Nephron (organoid): ENCODE results near the gene CDS1.
"Not testable (repeated sequence)": the region's sequence is repeated elsewhere in the genome, so short reads cannot be mapped to it uniquely, and the experiment has no call there.

ENCODE experiments used
- H3K27ac Mint-ChIP-seq, 3 experiments: 2 replicates each; pipeline ENCODE4 v1.8.0; 2020; ENCODE audit warnings: mixed read lengths in 3 of 3, mild to moderate bottlenecking in 2 of 3, moderate library complexity in 1 of 3
- H3K27me3 Mint-ChIP-seq: 2 replicates; pipeline ENCODE4 v1.8.0; 2021; ENCODE audit warnings: low read depth, mild to moderate bottlenecking, moderate library complexity, mixed read lengths
- H3K36me3 Mint-ChIP-seq: 2 replicates; pipeline ENCODE4 v1.8.0; 2020; ENCODE audit warnings: low read depth, mixed read lengths
- H3K4me1 Mint-ChIP-seq: 2 replicates; pipeline ENCODE4 v1.8.0; 2020; ENCODE audit warnings: mixed read lengths
- H3K4me3 Mint-ChIP-seq, 3 experiments: 2 replicates each; pipeline ENCODE4 v1.8.0; 2020; ENCODE audit warnings: mild to moderate bottlenecking in 3 of 3, mixed read lengths in 3 of 3, moderate library complexity in 2 of 3
- H3K9me3 Mint-ChIP-seq: 2 replicates; pipeline ENCODE4 v1.8.0; 2020; ENCODE audit warnings: mixed read lengths
- TF ChIP-seq, protein P1 (sequence below), 3 experiments: fragments of 200-600 bp; sonication (generic); IDR thresholded peaks; one replicate each; pipeline ENCODE4 v1.5.0; 2021; ENCODE audit warnings: antibody characterized with exemption in 3 of 3; ENCODE audit not compliant: unreplicated experiment in 3 of 3

Gene CDS1

DNA sequence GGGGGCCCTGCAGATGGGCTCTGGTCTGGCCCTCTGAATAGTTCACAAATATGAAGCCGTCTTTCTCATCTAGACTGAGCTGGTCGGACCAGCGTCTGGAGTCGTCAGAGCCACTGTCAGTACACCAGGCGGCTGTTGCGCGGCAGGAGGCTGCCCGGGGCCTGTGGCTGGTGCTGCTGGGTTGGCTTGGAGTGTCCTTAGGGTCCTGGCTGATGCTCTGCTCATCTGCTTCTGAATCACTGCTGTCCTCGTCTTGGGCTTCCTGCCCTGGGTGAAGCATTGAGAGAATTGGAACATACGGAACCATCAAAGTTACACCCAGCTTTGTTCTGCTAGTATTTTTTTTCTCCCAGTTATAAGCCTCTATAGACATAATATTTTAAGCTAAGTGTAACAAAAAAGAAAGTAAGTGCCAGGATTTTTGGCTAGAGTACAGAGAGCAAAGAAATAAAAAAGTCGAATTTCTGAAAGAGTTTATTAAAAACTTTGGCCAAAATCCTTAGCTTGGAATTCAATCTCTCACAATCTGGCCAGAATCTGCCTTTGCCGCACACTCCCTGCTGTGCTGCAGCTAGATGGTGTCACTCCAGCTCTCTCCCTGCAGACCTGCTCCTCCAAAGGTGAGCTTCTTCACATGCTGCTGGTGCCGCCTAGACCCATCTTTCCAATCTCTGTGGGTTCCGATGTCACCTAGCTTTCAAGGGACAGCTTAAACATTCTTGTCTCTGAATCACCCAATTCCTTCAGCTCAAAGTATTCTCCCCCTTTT is 96.2 kb downstream of the CDS1 start:
- TF ChIP-seq, protein P1, sequence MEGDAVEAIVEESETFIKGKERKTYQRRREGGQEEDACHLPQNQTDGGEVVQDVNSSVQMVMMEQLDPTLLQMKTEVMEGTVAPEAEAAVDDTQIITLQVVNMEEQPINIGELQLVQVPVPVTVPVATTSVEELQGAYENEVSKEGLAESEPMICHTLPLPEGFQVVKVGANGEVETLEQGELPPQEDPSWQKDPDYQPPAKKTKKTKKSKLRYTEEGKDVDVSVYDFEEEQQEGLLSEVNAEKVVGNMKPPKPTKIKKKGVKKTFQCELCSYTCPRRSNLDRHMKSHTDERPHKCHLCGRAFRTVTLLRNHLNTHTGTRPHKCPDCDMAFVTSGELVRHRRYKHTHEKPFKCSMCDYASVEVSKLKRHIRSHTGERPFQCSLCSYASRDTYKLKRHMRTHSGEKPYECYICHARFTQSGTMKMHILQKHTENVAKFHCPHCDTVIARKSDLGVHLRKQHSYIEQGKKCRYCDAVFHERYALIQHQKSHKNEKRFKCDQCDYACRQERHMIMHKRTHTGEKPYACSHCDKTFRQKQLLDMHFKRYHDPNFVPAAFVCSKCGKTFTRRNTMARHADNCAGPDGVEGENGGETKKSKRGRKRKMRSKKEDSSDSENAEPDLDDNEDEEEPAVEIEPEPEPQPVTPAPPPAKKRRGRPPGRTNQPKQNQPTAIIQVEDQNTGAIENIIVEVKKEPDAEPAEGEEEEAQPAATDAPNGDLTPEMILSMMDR (IDR thresholded peaks at IDR 0.05; ENCODE audit: unreplicated experiment in 3 of 3), result no peak
- H3K27ac Mint-ChIP-seq, result peak overlapping the region in 1 of 3 experiments; percentile 40
- no peak overlapping the region for H3K4me3 Mint-ChIP-seq
- H3K36me3 Mint-ChIP-seq, result peaks cover 75% of the 10 kb centered on the region
- peaks cover 19% of the 10 kb centered on the region for H3K4me1 Mint-ChIP-seq
- no peaks in the 10 kb centered on the region for H3K27me3 Mint-ChIP-seq
- H3K9me3 Mint-ChIP-seq, result no peaks in the 10 kb centered on the region

DNA sequence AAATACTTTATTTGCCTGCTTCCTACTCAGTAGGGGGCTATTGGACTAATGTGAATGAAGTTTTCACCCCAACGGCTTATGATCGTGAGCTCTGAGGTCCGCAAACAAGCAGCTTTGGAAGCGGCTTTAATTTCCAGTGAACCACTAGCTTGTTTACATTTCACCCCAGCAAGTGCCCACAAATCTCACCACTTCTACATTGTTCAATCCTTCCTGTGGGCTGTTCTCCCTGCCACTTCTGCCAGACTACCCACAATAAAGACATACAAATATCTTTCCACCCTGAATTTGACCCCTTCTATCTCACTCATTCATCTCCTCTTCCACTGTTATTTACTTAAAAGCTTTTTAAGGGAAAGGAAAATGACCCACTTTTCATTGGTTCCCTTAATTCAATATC is 98.0 kb downstream of the CDS1 start:
- H3K4me3 Mint-ChIP-seq, result no peak overlapping the region
- peak overlapping the region in 1 of 3 experiments; percentile 51 for H3K27ac Mint-ChIP-seq
- peaks cover 80% of the 10 kb centered on the region for H3K36me3 Mint-ChIP-seq
- TF ChIP-seq, protein P1 (IDR thresholded peaks at IDR 0.05; ENCODE audit: unreplicated experiment in 3 of 3), result no peak
- H3K4me1 Mint-ChIP-seq, result peaks cover 19% of the 10 kb centered on the region
- H3K9me3 Mint-ChIP-seq, result no peaks in the 10 kb centered on the region
- no peaks in the 10 kb centered on the region for H3K27me3 Mint-ChIP-seq

DNA sequence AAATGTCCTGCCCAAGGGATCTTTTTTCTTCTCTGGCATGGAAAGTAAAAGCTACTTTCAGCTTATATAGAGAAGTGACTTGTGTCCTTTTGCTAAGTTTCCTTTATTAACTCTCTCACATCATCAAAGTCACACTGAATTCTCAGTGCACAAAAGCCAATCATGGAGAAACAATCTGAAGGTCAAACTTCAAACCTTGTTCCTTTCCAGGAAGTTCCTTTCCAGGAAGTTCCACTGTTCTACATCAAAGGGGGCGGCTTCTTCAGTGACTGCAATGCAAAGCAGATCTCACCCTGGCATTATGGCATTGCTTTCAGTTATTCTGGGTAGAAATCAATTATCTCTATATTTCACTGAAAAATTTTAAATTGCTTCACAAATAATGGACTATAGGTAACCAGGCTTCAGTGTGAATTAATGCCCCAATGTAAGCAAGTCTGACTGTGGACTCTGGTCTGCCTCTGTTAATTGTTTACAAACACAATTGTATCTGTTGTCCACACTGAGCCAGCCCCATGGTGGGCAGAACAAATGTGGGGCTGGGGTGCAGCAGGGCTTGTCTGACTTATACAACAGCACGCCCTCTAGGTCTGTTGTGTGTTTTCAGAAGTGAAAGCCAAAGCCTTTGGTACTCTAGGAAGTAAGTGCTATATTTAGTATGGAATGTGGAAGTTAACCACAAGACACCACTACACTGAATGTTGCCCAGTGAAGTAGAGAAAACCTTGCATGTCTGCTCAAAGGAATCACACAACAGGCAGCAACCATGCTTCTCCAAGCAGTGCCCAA is 98.8 kb downstream of the CDS1 start:
- Mint-ChIP-seq H3K9me3 (no peaks in the 10 kb centered on the region), H3K27ac (peak overlapping the region in 2 of 3 experiments; percentile 50 to 51), H3K4me3 (no peak overlapping the region), H3K27me3 (no peaks in the 10 kb centered on the region), H3K36me3 (peaks cover 80% of the 10 kb centered on the region), H3K4me1 (peaks cover 19% of the 10 kb centered on the region)
- TF ChIP-seq, protein P1 (IDR thresholded peaks at IDR 0.05; ENCODE audit: unreplicated experiment in 3 of 3), result no peak

DNA sequence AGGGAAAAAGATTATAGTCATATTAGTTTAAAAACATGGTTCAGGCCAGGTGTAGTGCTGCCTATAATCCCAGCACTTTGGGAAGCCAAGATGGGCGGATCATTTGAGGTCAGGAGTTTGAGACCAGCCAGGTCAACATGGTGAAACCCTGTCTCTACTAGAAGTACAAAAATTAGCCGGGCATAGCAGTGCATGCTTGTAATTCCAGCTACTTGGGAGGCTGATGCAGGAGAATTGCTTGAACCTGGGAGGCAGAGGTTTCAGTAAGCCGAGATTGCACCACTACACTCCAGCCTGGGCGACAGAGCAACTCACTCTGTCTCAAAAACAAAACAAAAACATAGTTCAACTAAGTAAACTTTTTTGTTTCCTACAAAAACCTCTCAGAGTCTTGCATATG is 99.7 kb downstream of the CDS1 start:
- H3K27ac Mint-ChIP-seq, H3K9me3 Mint-ChIP-seq, H3K27me3 Mint-ChIP-seq, H3K4me3 Mint-ChIP-seq: not testable (repeated sequence)
- H3K36me3 Mint-ChIP-seq, result peaks cover 80% of the 10 kb centered on the region
- peaks cover 19% of the 10 kb centered on the region for H3K4me1 Mint-ChIP-seq

DNA sequence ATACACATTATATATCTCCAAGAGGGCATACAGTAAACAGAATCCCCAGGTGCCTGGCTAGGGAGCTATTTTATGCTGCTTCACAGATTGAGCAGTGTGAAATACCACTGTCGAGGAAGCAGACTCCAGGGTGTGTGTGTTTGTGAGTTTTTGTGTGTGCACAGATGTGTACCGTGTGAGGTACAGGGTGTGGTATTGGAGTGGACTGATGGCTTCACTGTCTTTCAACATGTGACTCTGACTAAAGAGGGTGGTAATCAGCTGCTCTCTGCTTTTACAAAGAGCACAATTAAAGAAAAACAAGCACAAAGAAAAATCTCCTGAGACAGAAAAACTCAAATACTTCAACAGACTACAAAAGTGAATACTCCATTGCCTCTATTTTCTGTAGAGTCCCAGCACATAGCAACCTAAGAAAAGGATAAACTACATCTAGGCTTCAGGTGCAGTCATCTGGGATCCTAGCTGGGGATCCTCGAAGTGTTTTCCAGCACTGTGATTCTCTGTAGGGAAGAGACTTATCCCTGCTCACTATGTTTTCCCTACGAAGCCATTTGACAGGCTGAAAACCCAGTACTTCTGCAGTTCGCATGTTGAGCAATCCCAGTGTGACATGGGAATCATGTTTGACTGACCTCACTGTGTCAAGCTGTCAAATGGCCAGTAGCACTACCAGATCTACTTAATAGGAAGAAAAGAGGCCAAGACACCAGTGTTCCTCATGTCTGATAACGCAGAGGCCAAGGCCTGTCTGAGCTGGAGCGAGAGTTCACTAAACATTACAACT is 100.3 kb downstream of the CDS1 start:
- Mint-ChIP-seq H3K9me3 (no peaks in the 10 kb centered on the region), H3K27me3 (no peaks in the 10 kb centered on the region), H3K27ac (peak overlapping the region in 1 of 3 experiments; percentile 29), H3K4me1 (peaks cover 19% of the 10 kb centered on the region), H3K4me3 (no peak overlapping the region), H3K36me3 (peaks cover 80% of the 10 kb centered on the region)
- TF ChIP-seq, protein P1 (IDR thresholded peaks at IDR 0.05; ENCODE audit: unreplicated experiment in 3 of 3), result no peak

DNA sequence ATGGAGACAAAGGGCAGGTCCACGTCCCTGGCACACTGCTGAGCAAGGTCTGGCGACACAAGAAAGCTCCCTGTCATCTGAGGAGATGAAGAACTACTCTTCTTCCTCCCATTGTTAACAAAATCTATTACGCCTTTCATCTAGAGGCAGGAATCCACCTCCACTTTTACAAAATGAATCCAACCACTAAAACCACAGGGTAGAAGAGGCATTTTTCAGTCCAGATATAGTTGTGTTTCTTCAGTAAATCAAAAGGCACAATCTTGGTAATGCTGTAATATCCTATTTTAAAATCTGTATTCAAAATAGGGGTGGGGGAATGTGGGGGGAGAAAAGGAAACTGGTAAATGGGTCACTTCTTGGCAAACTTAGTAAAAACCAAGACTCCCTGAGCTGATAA is 101.4 kb downstream of the CDS1 start:
- Mint-ChIP-seq H3K36me3 (peaks cover 83% of the 10 kb centered on the region), H3K27me3 (no peaks in the 10 kb centered on the region), H3K4me3 (no peak overlapping the region), H3K9me3 (no peaks in the 10 kb centered on the region), H3K4me1 (peaks cover 14% of the 10 kb centered on the region), H3K27ac (no peak overlapping the region)
- TF ChIP-seq, protein P1 (IDR thresholded peaks at IDR 0.05; ENCODE audit: unreplicated experiment in 3 of 3), result no peak
